Fibroblast of pulmonary artery (primary cell): ENCODE measurements around the gene IDI2.

ENCODE experiments used
- DNase-seq: peaks from one replicate; pipeline ENCODE4 v3.0.0-alpha.2; 2010; ENCODE audit warnings: low read depth
- H3K4me3 ChIP-seq: replicated peaks from 2 replicates; pipeline ENCODE4 v1.5.1; 2011; ENCODE audit warnings: low read depth, mild to moderate bottlenecking, control low read depth, low read length, moderate library complexity
- CTCF ChIP-seq: IDR thresholded peaks from 2 replicates; pipeline ENCODE4 v1.5.1; 2011; ENCODE audit warnings: mild to moderate bottlenecking, control low read depth, low read length, inconsistent platforms; ENCODE audit errors: missing control alignments

Gene IDI2

GRCh38 chr10:1054684-1055083, 29.0 kb upstream of the IDI2 start:
- H3K4me3 ChIP-seq, result peak overlapping the region; percentile 95
- no peak for TF ChIP-seq CTCF

GRCh38 chr10:1050554-1050953, 24.9 kb upstream of the IDI2 start:
- no peak for DNase-seq
- peak overlapping the region; percentile 95 for H3K4me3 ChIP-seq
- no peak for TF ChIP-seq CTCF

More at GRCh38 chr10:1054684-1055083, 29.0 kb upstream of the IDI2 start:
- DNase-seq, result no peak

GRCh38 chr10:1050145-1050544, 24.5 kb upstream of the IDI2 start:
- TF ChIP-seq CTCF, result no peak
- DNase-seq, result peak; percentile 45
- peak overlapping the region; percentile 95 for H3K4me3 ChIP-seq

GRCh38 chr10:1049425-1049958, 23.8 kb upstream of the IDI2 start:
- H3K4me3 ChIP-seq, result peak overlapping the region; percentile 95
- no peak for TF ChIP-seq CTCF
- no peak for DNase-seq

- peak; percentile 99 for DNase-seq
- TF ChIP-seq CTCF, result no peak
- peak within 1 kb of the TSS; percentile 95 for H3K4me3 ChIP-seq
Measured at GRCh38 chr10:1048732-1049424, 23.2 kb upstream of the IDI2 start, which contains the start of gene IDI1. Gene IDI1, minus strand, starts transcription at chr10:1049119. Its CDS starts 116 bp downstream, at chr10:1049003.

GRCh38 chr10:1048349-1048731, 22.7 kb upstream of the IDI2 start:
- DNase-seq, result peak; percentile 52
- H3K4me3 ChIP-seq, result peak overlapping the region; percentile 95
- no peak for TF ChIP-seq CTCF

GRCh38 chr10:1047937-1048336, 22.3 kb upstream of the IDI2 start:
- no peak for TF ChIP-seq CTCF
- peak overlapping the region; percentile 95 for H3K4me3 ChIP-seq
- no peak for DNase-seq
